VCaP (cell line): ENCODE data around the gene VAT1L.

Experiments
- H3K27ac ChIP-seq: fragments of 450-650 bp; 2 replicates; pipeline ENCODE4 v1.5.1; 2017
- TF ChIP-seq, protein P1 (sequence below): fragments of 450-650 bp; conservative IDR thresholded peaks from 2 replicates; pipeline ENCODE4 v1.5.1; 2017; ENCODE audit warnings: mild to moderate bottlenecking, moderate library complexity

The VAT1L gene

DNA sequence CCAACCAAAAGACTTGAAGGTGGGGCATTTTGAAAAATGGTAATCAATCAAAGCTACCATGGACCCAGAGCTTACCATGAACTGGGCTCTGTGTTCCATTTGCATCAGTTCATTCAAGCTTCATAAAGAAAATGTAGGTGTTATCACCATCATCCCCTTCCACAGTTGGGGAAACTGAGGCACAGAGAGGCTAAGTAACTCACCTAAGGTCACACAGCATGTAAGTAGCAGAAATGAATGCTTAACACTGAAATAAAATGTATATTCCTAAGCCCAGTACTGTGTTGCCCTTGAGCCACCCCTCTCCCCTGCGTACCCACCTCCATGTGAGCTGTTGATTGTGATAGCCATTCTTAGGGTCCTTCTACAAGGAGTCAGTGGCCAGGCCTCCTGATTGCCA, 83.6 kb downstream of the VAT1L start:
- no peak overlapping the region for H3K27ac ChIP-seq
- TF ChIP-seq, protein P1, sequence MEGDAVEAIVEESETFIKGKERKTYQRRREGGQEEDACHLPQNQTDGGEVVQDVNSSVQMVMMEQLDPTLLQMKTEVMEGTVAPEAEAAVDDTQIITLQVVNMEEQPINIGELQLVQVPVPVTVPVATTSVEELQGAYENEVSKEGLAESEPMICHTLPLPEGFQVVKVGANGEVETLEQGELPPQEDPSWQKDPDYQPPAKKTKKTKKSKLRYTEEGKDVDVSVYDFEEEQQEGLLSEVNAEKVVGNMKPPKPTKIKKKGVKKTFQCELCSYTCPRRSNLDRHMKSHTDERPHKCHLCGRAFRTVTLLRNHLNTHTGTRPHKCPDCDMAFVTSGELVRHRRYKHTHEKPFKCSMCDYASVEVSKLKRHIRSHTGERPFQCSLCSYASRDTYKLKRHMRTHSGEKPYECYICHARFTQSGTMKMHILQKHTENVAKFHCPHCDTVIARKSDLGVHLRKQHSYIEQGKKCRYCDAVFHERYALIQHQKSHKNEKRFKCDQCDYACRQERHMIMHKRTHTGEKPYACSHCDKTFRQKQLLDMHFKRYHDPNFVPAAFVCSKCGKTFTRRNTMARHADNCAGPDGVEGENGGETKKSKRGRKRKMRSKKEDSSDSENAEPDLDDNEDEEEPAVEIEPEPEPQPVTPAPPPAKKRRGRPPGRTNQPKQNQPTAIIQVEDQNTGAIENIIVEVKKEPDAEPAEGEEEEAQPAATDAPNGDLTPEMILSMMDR, result no peak

DNA sequence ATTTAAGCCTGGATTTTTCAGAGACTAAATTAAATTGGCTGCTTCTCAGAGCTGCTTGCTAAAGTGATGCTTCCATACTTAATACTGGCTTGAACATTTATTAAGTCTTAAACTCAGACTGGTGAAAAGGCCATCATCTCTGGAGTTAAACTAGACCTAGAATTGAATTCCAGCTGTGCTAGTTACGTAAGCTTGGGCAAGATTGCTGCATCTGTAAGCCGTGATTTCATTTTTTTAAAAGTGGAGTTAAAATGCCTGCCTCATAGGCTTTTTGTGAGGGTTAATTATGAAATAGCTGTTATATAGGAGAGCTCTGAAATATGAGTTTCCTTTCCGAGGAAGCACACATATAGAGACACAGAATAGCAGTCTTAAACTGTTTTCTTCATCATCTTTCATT, 84.7 kb downstream of the VAT1L start:
- TF ChIP-seq, protein P1, result no peak

DNA sequence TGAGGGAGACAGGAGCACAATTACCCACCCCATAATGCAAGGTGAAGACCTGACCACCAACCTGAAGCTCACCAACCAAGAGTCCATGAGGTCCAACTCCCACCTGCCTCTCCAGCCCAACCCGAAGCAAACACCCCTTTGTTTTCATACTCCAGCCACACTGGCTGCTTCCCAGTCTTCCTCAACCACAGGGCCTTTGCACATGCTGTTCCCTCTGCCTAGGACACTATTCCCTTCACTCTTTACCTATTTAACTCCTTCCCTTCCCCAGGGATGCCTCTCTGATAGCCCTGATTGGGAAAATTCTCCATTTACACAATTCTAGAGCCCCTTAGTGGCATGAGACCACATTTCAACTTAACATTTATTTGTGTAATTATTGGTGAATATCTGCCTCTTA, 86.0 kb downstream of the VAT1L start:
- H3K27ac ChIP-seq, result no peak overlapping the region
- TF ChIP-seq, protein P1, result no peak

More for the DNA sequence above, 84.7 kb downstream of the VAT1L start:
- no peak overlapping the region for H3K27ac ChIP-seq

DNA sequence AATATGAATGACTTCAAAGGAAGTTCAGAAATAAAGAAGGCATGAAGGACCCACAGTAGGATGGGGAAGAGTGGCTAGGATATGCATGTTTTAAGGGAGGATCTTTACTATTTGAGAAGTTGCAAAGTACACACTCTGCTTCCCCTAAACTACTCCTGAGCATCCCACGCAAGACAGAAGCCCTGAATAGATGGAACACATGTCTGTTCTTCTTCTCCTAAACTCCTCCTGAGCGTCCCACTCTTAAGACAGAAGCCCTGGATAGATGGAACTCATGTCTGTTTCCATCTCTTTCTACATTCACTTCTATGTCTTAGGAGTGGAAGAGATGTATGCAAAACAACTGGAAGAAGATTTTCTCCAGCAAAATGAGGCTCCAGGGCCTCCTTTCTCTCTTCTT, 88.4 kb downstream of the VAT1L start:
- TF ChIP-seq, protein P1, result no peak
- H3K27ac ChIP-seq, result no peak overlapping the region

DNA sequence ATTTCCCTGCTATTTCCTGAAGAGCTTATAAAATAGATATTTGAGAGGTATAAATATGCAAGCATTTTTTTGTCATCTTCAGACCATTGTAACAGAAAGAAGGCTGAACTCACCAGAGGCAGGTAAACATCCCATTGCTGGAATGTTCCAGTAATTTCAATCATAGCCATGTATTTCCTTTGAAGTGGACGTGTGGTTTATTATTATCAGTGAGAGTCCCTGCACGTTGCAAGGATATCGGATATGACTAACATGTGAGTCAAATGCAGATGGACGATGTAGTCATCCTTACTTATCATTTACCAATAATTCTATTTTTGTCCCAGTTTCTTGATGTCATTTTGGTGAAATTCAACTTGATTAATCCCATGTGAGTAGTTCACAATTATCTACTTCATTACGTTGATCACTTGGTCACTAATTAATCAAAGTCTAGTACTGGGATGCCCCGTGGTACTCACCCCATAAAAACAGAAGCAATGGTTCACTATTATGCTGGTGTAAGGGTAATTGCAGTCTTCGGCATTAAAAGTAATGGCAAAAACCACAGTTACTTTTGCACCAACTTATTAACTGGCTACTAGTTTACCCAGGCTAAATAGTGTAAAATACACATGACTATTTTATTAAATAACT, 89.5 kb downstream of the VAT1L start:
- H3K27ac ChIP-seq, result no peak overlapping the region
- TF ChIP-seq, protein P1, result no peak

DNA sequence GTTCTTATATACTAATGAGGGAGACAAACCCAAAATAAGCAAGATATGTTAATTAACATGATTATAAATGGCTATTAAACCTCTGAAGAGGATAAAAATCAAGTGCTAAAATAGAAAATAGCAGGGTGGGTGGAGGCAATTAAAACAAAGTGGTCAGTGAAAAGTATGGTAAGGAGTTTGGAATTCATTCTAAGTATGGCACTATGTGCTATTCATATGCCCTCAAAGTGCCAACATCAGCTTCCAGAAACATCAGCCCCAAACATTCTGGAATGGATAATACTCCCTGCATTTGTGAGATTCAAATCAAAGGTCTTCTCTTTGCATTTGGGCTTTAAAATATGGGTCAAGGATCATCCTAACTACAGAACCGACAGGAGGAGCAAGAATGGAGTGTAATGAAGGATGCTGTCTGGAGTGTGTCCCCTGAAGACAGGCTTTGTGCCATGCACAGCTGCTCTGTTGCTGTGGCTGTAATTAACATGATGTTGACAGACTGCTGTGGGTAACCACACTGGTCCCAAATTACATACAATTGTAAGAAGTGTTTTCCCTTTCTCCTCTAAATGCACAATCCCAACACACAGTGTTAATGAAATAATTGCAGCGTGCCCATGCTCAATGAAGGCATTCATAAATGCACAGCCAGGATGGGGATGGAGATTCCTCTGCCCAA, 93.1 kb downstream of the VAT1L start:
- TF ChIP-seq, protein P1, result no peak

DNA sequence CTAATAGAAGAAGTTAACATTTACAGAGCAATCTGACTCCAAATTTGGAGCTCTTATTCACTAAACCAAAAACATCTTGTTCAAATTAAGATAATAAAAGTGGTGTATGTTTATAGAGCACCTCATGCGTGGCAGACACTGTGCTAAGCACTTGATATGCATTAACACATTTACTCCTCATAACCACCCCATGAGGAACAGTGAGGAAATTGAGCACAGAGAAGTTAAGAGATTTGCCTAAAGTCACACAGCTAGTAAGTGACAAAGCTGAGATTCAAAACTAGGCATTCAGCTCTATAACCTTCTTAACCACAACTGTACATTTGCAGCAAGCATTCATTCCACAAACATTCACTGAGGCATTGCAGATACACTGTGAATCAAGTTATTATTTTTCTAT, 94.0 kb downstream of the VAT1L start:
- H3K27ac ChIP-seq, result no peak overlapping the region
- TF ChIP-seq, protein P1, result no peak

More for the DNA sequence above, 93.1 kb downstream of the VAT1L start:
- H3K27ac ChIP-seq, result no peak overlapping the region
